HG02678 (cell line): ENCODE measurements around the gene EPM2AIP1.
"Not testable (repeated sequence)": the region's sequence is repeated elsewhere in the genome, so short reads cannot be mapped to it uniquely, and the experiment has no call there.

Experiments used
- ATAC-seq: cut with Tn5 transposase; IDR thresholded peaks from one replicate; pipeline ENCODE4 v1.9.1; 2021; ENCODE audit warnings: mild to moderate bottlenecking, moderate library complexity; ENCODE audit not compliant: unreplicated experiment

Gene EPM2AIP1

DNA sequence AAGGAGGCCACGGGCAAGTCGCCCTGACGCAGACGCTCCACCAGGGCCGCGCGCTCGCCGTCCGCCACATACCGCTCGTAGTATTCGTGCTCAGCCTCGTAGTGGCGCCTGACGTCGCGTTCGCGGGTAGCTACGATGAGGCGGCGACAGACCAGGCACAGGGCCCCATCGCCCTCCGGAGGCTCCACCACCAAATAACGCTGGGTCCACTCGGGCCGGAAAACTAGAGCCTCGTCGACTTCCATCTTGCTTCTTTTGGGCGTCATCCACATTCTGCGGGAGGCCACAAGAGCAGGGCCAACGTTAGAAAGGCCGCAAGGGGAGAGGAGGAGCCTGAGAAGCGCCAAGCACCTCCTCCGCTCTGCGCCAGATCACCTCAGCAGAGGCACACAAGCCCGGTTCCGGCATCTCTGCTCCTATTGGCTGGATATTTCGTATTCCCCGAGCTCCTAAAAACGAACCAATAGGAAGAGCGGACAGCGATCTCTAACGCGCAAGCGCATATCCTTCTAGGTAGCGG is at the start of gene EPM2AIP1:
Gene EPM2AIP1 (minus strand): TSS at position 326 of the 520 bp plus-strand sequence. CDS start 54 bp downstream, at position 272.
- peak; percentile 86 for ATAC-seq

GRCh38 chr3:37042712-37043111 is 49.8 kb upstream of the EPM2AIP1 start:
- not testable (repeated sequence) for ATAC-seq

GRCh38 chr3:37041546-37042195 is 48.7 kb upstream of the EPM2AIP1 start:
- ATAC-seq: no peak

DNA sequence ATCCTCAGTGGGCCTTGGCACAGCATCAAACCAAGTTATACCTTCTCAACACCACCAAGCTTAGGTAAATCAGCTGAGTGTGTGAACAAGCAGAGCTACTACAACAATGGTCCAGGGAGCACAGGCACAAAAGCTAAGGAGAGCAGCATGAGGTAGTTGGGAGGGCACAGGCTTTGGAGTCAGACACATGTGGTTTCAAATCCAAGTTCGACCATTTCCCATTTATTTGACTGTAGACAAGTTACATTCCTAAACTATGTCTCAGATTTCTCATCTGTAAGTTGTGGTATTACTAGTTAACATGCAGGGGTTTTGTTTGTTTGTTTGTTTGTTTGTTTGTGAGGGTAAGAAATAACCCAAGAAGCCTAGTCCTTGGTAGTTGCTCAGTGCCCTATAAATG is 47.3 kb upstream of the EPM2AIP1 start:
- no peak for ATAC-seq

- ATAC-seq: no peak
Observed at GRCh38 chr3:37039161-37039846, 46.4 kb upstream of the EPM2AIP1 start.

DNA sequence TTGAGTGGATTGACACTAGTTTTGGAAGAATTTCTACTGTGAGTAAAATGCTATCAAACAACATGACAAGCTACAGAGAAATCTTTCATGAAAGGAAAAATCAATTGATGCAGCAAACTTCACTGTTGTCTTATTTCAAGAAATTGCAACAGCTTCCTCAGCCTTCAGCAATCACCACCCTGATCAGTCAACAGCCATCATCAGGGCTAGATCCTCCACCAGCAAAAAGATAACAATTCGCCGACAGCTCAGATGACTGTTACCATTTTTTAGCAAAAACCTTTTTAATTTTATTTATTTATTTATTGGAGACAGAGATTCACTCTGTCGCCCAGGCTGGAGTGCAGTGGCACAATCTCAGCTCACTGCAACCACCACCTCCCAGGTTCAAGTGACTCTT is 44.4 kb upstream of the EPM2AIP1 start:
- ATAC-seq: no peak

DNA sequence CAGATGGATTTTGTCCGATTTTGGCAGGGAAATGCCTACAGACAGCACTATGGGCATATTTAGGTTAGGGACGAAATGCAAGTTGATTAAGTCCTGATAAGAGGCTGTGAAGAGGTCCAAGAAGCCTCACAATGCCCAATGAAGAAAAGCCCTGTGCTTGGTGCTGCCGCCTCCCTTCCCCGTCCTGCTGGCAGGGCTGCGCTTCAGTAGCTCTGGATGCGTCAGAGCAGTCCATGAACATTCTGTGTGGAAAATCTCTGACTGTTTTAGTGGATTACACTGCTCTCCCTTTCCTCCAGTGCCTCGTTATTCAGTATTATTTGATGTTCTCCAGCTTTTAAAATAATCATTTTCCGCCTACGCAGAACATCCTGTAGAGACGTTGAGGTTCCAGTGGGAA is 40.0 kb upstream of the EPM2AIP1 start:
- ATAC-seq: no peak

- ATAC-seq: no peak
Observed at GRCh38 chr3:37031096-37031682, 38.3 kb upstream of the EPM2AIP1 start.

DNA sequence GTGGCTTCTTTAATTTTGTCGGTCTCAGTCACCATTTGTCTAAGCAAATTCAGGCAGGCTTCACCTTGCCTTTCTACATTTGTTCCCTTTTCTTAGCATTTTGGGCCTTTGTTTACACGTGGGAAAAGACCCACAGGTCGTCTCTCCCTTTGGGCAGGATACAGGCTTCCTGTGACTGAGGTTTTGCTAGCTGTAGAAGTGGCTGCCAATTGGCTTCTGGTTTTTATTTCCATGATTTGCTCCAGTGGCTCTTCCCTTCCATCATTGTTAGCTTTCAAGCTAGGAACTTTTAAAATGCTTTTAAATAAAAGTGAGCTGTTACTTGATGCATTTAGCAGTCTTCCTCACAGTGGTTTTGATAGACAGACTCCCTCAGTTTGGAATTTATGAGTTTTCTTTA is 37.7 kb upstream of the EPM2AIP1 start:
- no peak for ATAC-seq

GRCh38 chr3:37029516-37030163 is 36.7 kb upstream of the EPM2AIP1 start:
- no peak for ATAC-seq

DNA sequence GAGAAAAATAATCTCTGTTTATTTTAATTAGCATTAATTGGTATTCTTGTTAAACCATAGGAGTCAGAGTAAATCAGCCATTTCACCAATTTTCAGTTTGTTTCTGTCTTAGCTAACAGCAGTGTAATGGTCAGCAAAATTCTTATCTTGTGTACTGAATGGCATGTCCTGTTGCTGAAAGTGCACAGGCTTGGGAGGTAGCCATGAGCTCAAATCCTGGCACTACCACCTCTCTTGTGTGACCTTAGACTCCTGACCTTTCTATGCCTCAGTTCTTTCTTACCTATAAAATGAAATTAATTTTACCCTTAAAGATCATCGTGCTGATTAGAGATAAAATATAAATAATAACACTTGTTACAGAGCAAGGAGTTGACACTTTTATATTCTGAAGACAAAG is 36.2 kb upstream of the EPM2AIP1 start:
- ATAC-seq: no peak

- no peak for ATAC-seq
Observed at GRCh38 chr3:37028329-37028728, 35.4 kb upstream of the EPM2AIP1 start.

DNA sequence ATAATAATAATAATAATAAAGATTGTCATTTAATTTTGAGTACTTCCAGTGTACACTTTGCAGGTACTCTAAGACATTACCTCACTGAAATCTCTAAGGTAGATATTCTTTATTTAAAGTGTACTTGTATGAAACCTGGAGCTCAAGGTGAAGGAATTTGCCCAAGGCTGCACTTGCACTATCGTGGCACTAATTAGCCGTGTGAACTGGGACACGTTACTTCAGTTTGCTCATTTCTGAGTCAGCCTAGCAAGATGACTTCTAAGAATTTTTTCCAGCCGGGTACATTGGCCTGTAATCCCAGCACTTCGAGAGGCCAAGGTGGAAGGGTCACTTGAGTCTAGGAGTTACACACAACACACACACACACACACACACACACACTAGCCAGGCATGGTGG is 33.9 kb upstream of the EPM2AIP1 start:
- ATAC-seq: no peak

DNA sequence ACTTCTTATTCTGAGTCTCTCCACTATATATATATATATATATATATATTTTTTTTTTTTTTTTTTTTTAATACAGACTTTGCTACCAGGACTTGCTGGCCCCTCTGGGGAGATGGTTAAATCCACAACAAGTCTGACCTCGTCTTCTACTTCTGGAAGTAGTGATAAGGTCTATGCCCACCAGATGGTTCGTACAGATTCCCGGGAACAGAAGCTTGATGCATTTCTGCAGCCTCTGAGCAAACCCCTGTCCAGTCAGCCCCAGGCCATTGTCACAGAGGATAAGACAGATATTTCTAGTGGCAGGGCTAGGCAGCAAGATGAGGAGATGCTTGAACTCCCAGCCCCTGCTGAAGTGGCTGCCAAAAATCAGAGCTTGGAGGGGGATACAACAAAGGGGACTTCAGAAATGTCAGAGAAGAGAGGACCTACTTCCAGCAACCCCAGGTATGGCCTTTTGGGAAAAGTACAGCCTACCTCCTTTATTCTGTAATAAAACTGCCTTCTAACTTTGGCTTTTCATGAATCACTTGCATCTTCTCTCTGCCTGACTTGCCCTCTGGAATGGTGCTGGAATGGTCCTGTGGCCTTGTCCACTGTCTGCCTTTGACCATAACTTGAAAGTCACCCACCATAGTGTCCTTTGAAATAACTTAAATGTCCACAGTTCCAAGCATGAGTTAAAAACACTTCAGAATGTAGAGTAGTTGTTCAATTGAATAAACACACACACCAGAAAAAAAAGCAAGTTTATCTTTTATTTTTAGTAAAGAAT is 32.8 kb upstream of the EPM2AIP1 start:
- ATAC-seq: no peak

DNA sequence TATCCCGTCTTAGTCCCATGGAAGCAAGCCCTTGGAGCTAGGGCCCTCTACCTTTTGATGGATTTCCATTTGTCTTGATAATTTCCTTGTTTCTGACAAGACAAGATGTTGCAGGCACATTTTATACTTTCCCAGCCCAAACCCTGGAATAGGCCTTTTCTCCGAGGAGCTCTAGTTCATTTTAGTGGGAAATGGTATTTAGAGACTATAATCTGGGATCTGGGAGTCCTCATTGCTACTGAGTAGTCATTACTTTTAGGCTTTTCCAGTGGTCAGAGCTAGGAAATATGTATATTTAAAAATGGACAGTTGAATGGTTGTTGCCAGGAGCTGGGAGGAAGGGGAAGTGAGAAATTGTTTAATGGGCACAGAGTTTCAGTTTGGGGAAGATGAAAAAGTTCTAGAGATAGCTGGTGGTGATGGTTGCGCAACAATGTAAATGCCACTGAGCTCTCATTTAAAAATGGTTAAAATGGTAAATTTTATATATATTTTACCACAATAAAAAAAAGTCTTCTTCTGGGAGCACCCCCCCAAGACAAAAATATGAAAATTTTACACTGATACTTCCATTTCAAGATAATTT is 32.0 kb upstream of the EPM2AIP1 start:
- ATAC-seq: peak; percentile 74

- no peak for ATAC-seq
Observed at GRCh38 chr3:37024092-37024491, 31.2 kb upstream of the EPM2AIP1 start.

DNA sequence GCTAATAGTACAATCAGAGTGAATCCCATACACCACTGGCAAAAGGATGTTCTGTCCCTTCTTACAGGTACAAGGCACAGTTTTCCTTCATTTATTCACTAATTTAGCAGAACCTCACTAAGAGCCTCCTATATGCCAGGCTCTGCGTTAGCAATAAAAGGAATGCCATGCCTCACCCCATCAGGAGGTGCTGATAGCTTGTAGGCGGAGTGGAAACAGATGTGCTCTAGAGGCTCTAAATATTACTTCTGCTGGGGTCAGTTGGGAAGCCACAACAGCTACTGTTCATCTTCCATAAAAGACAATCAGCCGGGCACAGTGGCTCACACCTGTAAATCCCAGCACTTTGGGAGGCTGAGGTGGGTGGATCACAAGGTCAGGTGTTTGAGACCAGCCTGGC is 24.8 kb upstream of the EPM2AIP1 start:
- no peak for ATAC-seq

GRCh38 chr3:37016903-37017302 is 24.0 kb upstream of the EPM2AIP1 start:
- no peak for ATAC-seq

DNA sequence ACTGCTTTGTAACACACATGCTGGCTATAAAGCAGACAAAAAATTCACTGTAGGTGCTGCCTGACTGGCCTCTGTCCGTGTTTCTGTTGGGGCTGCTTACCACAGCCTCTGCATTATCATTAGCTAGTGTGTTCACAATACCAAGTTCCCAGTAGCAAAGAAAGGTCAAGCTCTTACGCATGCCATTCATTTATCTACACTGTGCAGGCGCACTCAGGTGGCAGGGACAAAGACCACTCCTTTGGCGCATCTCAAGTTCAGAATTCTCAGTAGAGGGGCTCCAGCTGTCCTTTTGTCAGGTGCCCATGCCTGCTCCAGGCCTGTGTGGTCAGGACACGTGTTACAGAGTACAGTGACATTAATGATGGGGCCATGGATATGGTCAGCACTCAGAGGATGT is 22.7 kb upstream of the EPM2AIP1 start:
- ATAC-seq: no peak

DNA sequence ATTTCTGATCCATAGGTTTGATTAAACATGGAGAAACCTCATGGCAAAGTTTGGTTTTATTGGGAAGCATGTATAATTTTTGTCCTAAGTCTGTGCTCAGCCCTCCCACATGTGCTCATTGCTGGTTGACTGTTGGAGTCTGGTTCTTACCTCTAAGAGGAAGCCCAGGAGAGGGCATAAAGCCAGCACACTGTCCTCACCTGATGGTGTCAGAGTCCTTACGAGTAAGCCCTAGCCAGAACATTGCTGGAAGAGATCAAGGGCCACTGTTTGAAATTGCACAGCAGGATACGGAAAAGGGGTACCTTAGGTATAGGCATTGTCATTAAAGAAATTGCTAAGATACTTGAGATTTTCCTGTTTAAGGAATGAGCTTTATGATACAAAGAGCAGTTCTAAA is 21.7 kb upstream of the EPM2AIP1 start:
- no peak for ATAC-seq
